Bone marrow (tissue), 2 donors: ENCODE measurements around the gene KLHL14.

Source experiments
- DNase-seq, 2 donors: peaks; one replicate each; lab custom pipeline; 2025; lab: John Stamatoyannopoulos, UW

The KLHL14 gene

GRCh38 chr18:32770054-32770665 is 2.7 kb downstream of the KLHL14 start:
- no peak for DNase-seq

GRCh38 chr18:32769586-32770053 is 3.2 kb downstream of the KLHL14 start:
- no peak for DNase-seq

- DNase-seq = no peak
Observed at GRCh38 chr18:32769071-32769585, 3.7 kb downstream of the KLHL14 start.

- no peak for DNase-seq
Observed at GRCh38 chr18:32767400-32767799, 5.4 kb downstream of the KLHL14 start.

- no peak for DNase-seq
Observed at GRCh38 chr18:32764611-32765244, 8.1 kb downstream of the KLHL14 start.

- DNase-seq = no peak
Observed at GRCh38 chr18:32763293-32763692, 9.5 kb downstream of the KLHL14 start.

- DNase-seq = no peak
Observed at GRCh38 chr18:32761231-32761630, 11.6 kb downstream of the KLHL14 start.

GRCh38 chr18:32760391-32760790 is 12.4 kb downstream of the KLHL14 start:
- DNase-seq = no peak

GRCh38 chr18:32759611-32760167 is 13.1 kb downstream of the KLHL14 start:
- no peak for DNase-seq

GRCh38 chr18:32754508-32755263 is 18.1 kb downstream of the KLHL14 start:
- no peak for DNase-seq

GRCh38 chr18:32753656-32754260 is 19.1 kb downstream of the KLHL14 start:
- DNase-seq = no peak

- no peak for DNase-seq
Observed at GRCh38 chr18:32750328-32750727, 22.5 kb downstream of the KLHL14 start.

- no peak for DNase-seq
Observed at GRCh38 chr18:32749809-32750208, 23.0 kb downstream of the KLHL14 start.

GRCh38 chr18:32742579-32742978 is 30.2 kb downstream of the KLHL14 start:
- DNase-seq = no peak

- no peak for DNase-seq
Observed at GRCh38 chr18:32735781-32736180, 37.0 kb downstream of the KLHL14 start.

GRCh38 chr18:32734442-32734841 is 38.4 kb downstream of the KLHL14 start:
- DNase-seq = no peak

GRCh38 chr18:32732165-32732564 is 40.7 kb downstream of the KLHL14 start:
- DNase-seq = no peak

- DNase-seq = no peak
Observed at GRCh38 chr18:32730620-32731091, 42.2 kb downstream of the KLHL14 start.

GRCh38 chr18:32730068-32730467 is 42.8 kb downstream of the KLHL14 start:
- DNase-seq = no peak

- no peak for DNase-seq
Observed at GRCh38 chr18:32724071-32724749, 48.6 kb downstream of the KLHL14 start.

GRCh38 chr18:32722279-32722678 is 50.5 kb downstream of the KLHL14 start:
- no peak for DNase-seq
